KOPT-K1 (cell line): Measurements from ENCODE around the gene HSD17B13.
"Not testable (repeated sequence)": the region's sequence is repeated elsewhere in the genome, so short reads cannot be mapped to it uniquely, and the experiment has no call there.

Experiments used
- H3K27ac ChIP-seq: fragments of 200-600 bp; sonication (generic); 2 replicates; pipeline ENCODE4 v1.5.1; 2016; ENCODE audit warnings: antibody characterized with exemption, mild to moderate bottlenecking, low read depth, low read length; ENCODE audit not compliant: poor library complexity, severe bottlenecking
- H3K36me3 ChIP-seq: fragments of 200-600 bp; sonication (generic); 2 replicates; pipeline ENCODE4 v1.5.1; 2017; ENCODE audit warnings: antibody characterized with exemption, mild to moderate bottlenecking, low read length, moderate library complexity; ENCODE audit not compliant: insufficient read depth
- H3K9me3 ChIP-seq: fragments of 200-600 bp; sonication (generic); 2 replicates; pipeline ENCODE4 v1.5.1; 2017; ENCODE audit warnings: antibody characterized with exemption, low read length, mild to moderate bottlenecking; ENCODE audit not compliant: insufficient read depth, poor library complexity, severe bottlenecking

Gene HSD17B13

GRCh38 chr4:87299898-87300297 lies 22.8 kb downstream of the HSD17B13 start:
- H3K36me3 ChIP-seq, result no peaks in the 10 kb centered on the region
- H3K9me3 ChIP-seq, result no peaks in the 10 kb centered on the region
- H3K27ac ChIP-seq, result no peak overlapping the region

DNA sequence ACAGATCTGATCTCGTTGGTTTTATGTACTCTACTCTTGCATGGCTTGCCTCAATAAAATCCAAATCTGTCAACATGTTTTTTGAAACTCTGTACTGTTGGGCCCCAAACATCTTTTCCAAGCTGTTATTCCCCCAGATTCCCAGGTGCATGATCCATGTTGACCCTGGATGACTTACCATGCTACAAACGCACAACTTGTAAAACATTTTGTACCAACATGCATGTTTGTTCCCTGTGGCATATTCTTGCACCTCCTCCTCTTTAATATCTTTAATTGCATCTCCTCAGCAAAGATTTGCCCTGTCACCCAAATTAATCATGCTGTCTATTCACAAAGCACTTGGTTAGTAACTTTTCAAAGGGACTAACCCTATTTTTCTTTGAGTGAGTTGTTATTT lies 24.3 kb downstream of the HSD17B13 start:
- peaks cover 5% of the 10 kb centered on the region for H3K9me3 ChIP-seq
- no peak overlapping the region for H3K27ac ChIP-seq

GRCh38 chr4:87294911-87295310 lies 27.8 kb downstream of the HSD17B13 start:
- not testable (repeated sequence) for H3K36me3 ChIP-seq, H3K9me3 ChIP-seq, H3K27ac ChIP-seq

More for the DNA sequence above, 24.3 kb downstream of the HSD17B13 start:
- H3K36me3 ChIP-seq, result no peaks in the 10 kb centered on the region

GRCh38 chr4:87293889-87294288 lies 28.8 kb downstream of the HSD17B13 start:
- H3K36me3 ChIP-seq, H3K9me3 ChIP-seq, H3K27ac ChIP-seq: not testable (repeated sequence)

- H3K36me3 ChIP-seq, result no peaks in the 10 kb centered on the region
- peaks cover 41% of the 10 kb centered on the region for H3K9me3 ChIP-seq
- no peak overlapping the region for H3K27ac ChIP-seq
These were observed 35.7 kb downstream of the HSD17B13 start for GRCh38 chr4:87286970-87287369.

GRCh38 chr4:87284268-87284667 lies 38.4 kb downstream of the HSD17B13 start:
- peaks cover 41% of the 10 kb centered on the region for H3K9me3 ChIP-seq
- H3K27ac ChIP-seq, H3K36me3 ChIP-seq: not testable (repeated sequence)

DNA sequence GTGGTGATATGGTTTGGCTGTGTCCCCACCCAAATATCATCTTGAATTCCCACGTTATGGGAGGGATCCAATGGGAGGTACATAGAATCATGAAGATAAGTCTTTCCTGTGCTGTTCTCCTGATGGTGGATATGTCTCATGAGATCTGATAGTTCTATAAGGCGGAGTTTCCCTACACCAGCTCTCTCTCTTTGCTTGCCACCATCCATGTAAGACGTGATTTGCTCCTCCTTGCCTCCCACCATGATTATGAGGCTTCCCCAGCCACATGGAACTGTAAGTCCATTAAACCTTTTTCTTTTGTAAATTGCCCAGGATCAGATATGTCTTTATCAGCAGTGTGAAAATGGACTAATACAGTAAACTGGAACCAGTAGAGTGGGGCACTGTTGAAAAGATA lies 39.5 kb downstream of the HSD17B13 start:
- peaks cover 41% of the 10 kb centered on the region for H3K9me3 ChIP-seq
- H3K36me3 ChIP-seq, result no peaks in the 10 kb centered on the region
- no peak overlapping the region for H3K27ac ChIP-seq

- peaks cover 31% of the 10 kb centered on the region for H3K9me3 ChIP-seq
- no peak overlapping the region for H3K27ac ChIP-seq
- H3K36me3 ChIP-seq, result no peaks in the 10 kb centered on the region
These were observed 41.1 kb downstream of the HSD17B13 start for GRCh38 chr4:87281603-87282002.

GRCh38 chr4:87278335-87278794 lies 44.3 kb downstream of the HSD17B13 start:
- no peak overlapping the region for H3K27ac ChIP-seq
- H3K9me3 ChIP-seq, result peaks cover 7% of the 10 kb centered on the region
- no peaks in the 10 kb centered on the region for H3K36me3 ChIP-seq

DNA sequence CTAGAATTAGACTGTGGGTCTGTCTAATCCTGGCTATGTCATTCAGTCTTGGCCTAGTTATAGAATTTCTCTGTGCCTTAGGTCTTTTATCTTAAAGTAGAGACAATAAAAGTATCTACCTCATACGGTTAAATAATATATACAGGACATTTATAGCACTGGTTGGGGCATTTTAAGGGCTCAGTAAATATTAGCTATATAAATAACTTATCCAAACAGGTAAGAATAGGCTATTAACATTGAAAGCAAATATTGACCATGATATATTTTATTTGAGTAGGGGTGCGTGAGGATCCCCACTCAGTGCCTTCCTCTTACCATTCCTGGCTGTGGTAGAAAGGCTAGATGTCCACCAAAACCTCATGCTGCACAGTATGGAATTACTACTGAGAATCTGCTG lies 47.4 kb downstream of the HSD17B13 start:
- no peaks in the 10 kb centered on the region for H3K9me3 ChIP-seq
- no peaks in the 10 kb centered on the region for H3K36me3 ChIP-seq
- no peak overlapping the region for H3K27ac ChIP-seq

DNA sequence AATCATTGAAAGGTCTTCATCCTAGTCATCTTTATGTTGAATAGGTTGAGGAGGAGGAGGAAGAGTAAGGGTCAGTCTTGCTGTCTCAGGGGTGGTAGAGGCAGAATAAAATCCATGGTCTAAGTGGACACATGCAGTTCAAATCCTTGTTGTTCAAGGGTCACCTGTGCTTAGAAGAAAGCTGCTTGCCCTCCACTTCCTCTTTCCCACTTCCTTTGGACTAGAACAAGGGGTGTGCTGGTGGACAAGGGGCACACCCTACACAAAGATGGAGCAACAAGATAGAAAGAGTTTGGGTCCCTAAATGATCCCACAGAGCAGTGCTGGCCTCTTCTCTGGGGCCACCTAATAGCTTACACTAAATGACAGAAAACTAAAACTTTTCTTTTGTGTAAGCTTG lies 47.9 kb downstream of the HSD17B13 start:
- Histone ChIP-seq H3K9me3 (no peaks in the 10 kb centered on the region), H3K36me3 (no peaks in the 10 kb centered on the region), H3K27ac (no peak overlapping the region)

DNA sequence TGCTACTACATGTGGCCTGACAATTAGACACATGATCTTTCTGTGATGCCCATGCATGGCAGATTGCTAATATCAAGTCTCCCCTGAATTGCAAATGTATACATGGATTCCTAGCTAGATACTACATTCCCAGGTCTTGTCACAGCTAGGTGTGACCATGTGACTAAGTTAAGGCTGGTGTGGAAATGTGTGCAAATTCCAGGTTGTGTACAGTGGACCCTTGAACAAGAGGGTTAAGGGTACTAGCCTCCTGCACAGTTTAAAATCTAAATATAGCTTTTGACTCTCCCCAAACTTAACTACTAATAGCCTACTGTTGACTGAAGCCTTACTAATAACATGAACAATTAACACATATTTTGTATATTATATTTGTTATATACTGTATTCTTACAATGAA lies 48.4 kb downstream of the HSD17B13 start:
- Histone ChIP-seq H3K36me3 (no peaks in the 10 kb centered on the region), H3K27ac (no peak overlapping the region), H3K9me3 (no peaks in the 10 kb centered on the region)

DNA sequence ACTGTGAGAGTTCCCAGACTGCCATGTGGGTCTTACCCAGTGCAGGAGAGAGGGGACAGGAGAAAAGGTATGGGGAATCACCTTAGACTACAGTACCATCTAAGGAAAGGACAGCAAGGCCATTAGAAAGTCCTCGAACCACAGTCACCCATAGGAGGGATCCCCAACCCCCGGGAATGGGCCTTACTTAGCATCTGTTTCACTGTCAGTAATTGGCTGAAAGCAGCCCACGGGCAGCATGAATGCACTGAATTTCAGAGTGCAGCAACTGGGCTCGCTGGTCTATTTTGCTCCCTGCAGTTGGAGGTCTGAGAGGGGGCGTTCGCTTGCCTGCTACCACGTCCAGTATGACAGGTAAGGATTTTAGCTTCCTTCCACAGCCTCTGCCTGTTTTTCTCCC lies 51.9 kb downstream of the HSD17B13 start:
- Histone ChIP-seq H3K9me3 (no peaks in the 10 kb centered on the region), H3K27ac (no peak overlapping the region), H3K36me3 (no peaks in the 10 kb centered on the region)

DNA sequence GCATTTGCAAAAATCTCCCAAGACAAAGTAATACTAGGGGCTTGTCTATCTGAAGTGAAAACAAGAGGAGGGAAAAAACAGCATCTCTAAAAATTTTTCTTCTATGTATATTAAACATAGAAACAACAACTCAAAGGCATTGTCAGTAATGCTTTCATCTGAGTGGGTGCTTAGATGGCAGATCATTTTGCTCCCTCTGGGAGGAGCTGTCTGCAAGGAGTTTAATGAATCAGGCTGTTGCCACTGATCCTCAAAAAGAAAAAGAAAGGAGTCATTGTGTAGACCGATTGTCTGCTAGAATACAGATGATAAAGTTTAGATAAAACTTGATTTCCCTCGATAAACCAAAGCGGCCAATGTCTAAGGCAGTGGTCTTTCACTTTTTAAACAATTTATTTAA lies 52.5 kb downstream of the HSD17B13 start:
- no peaks in the 10 kb centered on the region for H3K9me3 ChIP-seq
- no peak overlapping the region for H3K27ac ChIP-seq
- no peaks in the 10 kb centered on the region for H3K36me3 ChIP-seq

DNA sequence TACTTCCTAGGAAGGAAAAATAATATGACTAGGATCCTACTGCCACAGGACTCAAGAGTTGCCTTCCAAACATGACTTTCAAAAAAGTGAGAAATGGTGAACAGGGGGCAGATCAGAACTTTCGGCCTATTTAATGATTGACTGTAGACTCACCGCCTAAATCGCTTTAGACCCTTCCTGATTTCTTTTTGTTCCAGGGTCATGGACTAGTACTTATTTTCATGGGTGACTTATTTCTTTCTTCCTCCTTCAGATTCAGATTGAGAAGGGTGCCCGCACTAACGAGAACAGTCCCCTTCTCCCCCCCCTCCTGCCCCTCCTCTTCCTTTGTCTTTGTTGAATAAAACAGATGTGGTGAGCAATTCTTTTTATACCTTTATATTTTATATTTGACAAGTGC lies 54.3 kb downstream of the HSD17B13 start:
- H3K36me3 ChIP-seq, result no peaks in the 10 kb centered on the region
- H3K9me3 ChIP-seq, result no peaks in the 10 kb centered on the region
- no peak overlapping the region for H3K27ac ChIP-seq

DNA sequence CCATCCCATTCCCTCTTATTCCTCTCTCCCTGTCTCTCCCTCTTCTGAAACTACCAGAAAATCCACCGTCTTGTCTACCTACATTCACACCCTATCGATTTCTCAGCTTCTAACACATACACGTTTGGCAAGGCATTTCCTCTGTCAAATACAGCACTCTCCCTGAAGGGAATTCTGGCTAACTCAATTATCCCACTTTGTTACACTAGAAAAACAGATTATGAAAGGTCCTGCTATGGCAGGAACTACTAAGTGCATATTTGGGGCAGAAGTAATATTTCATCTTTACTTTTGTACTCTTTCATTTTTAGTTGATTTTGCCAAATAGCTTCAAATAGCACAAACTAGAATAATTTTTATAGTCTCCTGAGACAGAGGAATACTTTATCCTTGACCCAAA lies 55.7 kb downstream of the HSD17B13 start:
- Histone ChIP-seq H3K27ac (no peak overlapping the region), H3K36me3 (no peaks in the 10 kb centered on the region)

DNA sequence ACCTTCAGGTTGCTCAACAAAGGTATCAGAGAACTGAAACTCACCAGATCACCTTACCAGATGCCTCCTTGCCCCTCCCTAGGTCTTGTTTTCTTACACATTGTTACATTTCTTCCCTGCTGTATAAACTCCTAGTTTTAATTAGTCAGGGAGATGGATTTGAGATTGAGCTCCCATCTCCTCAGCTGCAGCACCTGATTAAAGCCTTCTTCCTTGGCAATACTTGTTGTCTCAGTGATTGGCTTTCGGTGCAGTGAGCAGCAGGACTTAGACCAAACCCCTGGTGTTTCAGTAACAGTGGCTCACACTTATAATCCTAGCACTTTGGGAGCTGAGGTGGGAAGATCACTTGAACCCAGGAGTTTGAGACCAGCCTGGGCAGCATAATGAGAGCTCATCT lies 59.8 kb downstream of the HSD17B13 start:
- Histone ChIP-seq H3K36me3 (no peaks in the 10 kb centered on the region), H3K27ac (no peak overlapping the region), H3K9me3 (peaks cover 8% of the 10 kb centered on the region)

More for the DNA sequence above, 55.7 kb downstream of the HSD17B13 start:
- peaks cover 8% of the 10 kb centered on the region for H3K9me3 ChIP-seq
